ACC112 (cell line): ENCODE measurements around the gene CATSPER1.
"Not testable (repeated sequence)": the region's sequence is repeated elsewhere in the genome, so short reads cannot be mapped to it uniquely, and the experiment has no call there.

Source experiments
- H2AFZ ChIP-seq: fragments of 200-600 bp; sonication (generic); one replicate; pipeline ENCODE4 v1.6.0; 2017; ENCODE audit warnings: antibody characterized with exemption, low read length; ENCODE audit not compliant: unreplicated experiment
- H3K27ac ChIP-seq: fragments of 200-600 bp; sonication (generic); 2 replicates; pipeline ENCODE4 v1.5.1; 2014; ENCODE audit warnings: low read depth, mild to moderate bottlenecking, antibody characterized with exemption, low read length, moderate library complexity
- H3K27me3 ChIP-seq: fragments of 200-600 bp; sonication (generic); 2 replicates; pipeline ENCODE4 v1.6.1; 2014; ENCODE audit warnings: mild to moderate bottlenecking, antibody characterized with exemption, low read length, moderate library complexity, mixed read lengths; ENCODE audit not compliant: insufficient read depth
- H3K36me3 ChIP-seq: fragments of 200-600 bp; sonication (generic); 2 replicates; pipeline ENCODE4 v1.6.1; 2016; ENCODE audit warnings: mild to moderate bottlenecking, antibody characterized with exemption, low read length, moderate library complexity, mixed read lengths; ENCODE audit not compliant: insufficient read depth
- H3K4me1 ChIP-seq: fragments of 200-600 bp; sonication (generic); one replicate; pipeline ENCODE4 v1.6.1; 2016; ENCODE audit warnings: low read length, mixed read lengths; ENCODE audit not compliant: insufficient read depth, unreplicated experiment, control insufficient read depth
- H3K4me3 ChIP-seq: fragments of 200-600 bp; sonication (generic); 2 replicates; pipeline ENCODE4 v1.5.1; 2014; ENCODE audit warnings: mild to moderate bottlenecking, low read depth, low read length
- H3K79me2 ChIP-seq: fragments of 200-600 bp; sonication (generic); one replicate; pipeline ENCODE4 v1.6.0; 2016; ENCODE audit warnings: low read length; ENCODE audit not compliant: control insufficient read depth, unreplicated experiment, insufficient read depth

Gene CATSPER1

DNA sequence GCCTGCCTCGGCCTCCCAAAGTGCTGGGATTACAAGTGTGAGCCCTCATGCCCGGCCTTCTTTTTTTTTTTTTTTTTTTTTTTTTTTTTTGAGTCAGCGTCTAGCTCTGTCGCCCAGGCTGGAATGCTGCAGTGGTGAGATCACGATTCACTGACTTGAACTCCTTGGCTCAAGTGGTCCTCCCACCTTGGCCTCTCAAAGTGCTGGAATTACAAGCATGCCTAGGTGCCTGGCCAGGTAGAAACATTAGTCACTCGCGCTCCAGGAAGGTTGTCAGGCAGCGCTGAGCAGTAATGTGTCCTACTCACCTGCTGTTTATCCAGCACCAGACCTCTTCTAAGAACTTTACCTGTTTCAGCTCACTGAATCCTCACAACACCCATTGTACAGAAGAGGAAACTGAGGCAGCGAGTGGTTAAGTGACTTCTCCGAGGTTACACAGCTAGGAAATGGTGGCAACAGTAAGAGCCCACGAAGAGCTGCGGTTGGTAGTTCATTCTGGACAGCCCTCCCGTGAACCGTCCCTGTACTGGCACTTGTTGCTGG lies 15.0 kb downstream of the CATSPER1 start:
- Histone ChIP-seq H3K79me2 (no peaks in the 10 kb centered on the region), H3K27me3 (peaks cover 4% of the 10 kb centered on the region; the same call in 1 of the 2 replicates), H2AFZ (no peak overlapping the region), H3K4me1 (peaks cover 36% of the 10 kb centered on the region), H3K36me3 (no peaks in the 10 kb centered on the region), H3K4me3 (no peak overlapping the region), H3K27ac (no peak overlapping the region)

DNA sequence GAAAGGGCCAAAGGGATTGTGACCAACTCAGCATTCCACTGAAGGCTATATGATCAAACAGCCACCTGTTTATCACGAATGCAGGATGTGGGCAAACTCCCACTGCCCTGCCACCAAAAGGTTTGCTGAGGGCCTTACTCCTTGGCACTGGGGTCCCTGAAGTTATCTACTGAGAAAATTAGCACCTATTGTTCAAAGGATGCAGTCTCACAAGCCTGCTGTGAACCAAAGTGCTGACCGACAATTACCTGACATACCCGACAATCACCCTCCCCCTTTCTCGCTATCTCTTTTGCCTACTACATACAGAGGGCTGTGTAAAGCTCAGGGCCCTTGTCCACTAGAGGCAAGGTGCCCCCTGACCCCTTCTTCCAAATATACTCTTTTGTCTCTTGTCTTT lies 16.2 kb downstream of the CATSPER1 start:
- not testable (repeated sequence) for H2AFZ ChIP-seq, H3K27ac ChIP-seq, H3K79me2 ChIP-seq, H3K27me3 ChIP-seq, H3K4me3 ChIP-seq, H3K36me3 ChIP-seq
- peaks cover 24% of the 10 kb centered on the region for H3K4me1 ChIP-seq

DNA sequence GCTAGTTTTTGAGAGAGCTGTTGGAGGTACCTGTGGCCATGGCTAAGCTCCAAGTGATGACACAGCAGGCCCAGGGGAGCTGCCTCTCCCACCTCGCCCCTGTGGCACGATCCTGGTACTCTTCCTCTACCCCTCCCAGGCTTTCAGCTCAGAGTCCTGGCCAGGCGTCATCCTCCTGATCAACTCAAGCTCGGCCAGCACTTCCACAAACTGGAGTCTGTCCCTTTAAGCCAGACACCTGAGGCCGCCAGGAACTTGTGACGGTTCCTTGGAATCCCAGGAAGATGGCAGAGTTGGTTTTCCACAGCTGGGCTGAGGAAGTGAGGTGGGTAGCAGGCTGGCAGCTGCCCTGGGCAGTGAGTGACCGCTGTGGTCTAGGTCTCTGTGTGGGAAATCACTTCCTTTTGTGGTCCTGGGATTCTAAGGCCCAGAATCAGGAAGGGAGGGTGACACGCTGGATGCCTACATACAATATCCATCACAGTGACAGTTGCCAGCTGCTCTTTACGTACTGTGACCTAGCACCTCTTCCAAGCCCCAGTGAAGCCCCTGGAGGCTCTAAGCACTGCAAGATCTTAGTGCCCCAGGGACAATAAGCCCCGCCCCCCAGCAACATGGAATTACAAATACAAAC lies 17.7 kb downstream of the CATSPER1 start:
- Histone ChIP-seq H3K79me2 (peaks cover 4% of the 10 kb centered on the region), H3K27me3 (peaks cover 4% of the 10 kb centered on the region; the same call in 1 of the 2 replicates), H3K27ac (no peak overlapping the region), H3K4me1 (peaks cover 19% of the 10 kb centered on the region), H2AFZ (no peak overlapping the region), H3K36me3 (peaks cover 5% of the 10 kb centered on the region; the same call in 1 of the 2 replicates), H3K4me3 (no peak overlapping the region)

DNA sequence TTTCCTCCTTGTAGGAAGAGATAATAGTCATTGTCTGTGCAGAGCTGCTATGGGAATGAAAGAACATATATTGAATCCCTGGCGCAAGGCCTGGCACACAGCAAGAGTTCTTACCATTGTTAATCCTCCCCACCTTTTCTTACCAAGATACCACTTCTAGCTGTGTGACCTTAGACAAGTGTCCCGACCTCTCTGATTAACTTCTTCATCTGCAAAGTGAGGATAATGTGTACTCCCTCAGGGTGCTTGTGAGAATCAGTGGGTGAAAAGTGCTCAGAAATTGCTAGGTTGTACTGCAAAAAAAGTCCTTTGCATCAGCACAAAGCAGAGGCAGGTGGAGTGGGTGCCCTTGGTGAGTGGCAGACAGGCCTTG lies 18.2 kb downstream of the CATSPER1 start:
- Histone ChIP-seq H3K4me1 (peaks cover 19% of the 10 kb centered on the region), H3K4me3 (no peak overlapping the region), H3K27ac (no peak overlapping the region), H2AFZ (no peak overlapping the region), H3K79me2 (peaks cover 9% of the 10 kb centered on the region), H3K36me3 (peaks cover 5% of the 10 kb centered on the region; the same call in 1 of the 2 replicates), H3K27me3 (peaks cover 4% of the 10 kb centered on the region; the same call in 1 of the 2 replicates)

DNA sequence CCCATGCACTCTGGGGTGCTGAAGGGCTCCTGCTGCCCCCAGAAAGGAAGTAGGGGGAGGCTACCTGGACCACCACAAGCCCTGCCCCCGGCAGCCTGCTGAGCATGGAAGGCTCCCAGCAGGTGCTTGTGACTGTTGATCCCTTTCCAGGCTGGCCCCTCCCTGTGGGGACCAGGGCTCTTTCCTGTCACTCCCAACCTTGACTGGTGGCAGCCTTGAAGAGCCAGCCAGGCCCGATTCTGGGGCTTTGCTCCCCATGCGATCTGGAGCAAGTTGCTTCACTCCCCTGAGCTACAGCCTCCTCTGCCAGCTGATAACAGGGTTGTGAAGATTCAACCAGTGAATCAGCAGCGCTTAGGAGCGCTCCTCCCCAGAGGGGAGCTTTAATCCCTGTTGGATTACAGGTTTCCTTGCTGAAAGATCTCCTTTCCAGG lies 19.1 kb downstream of the CATSPER1 start:
- peaks cover 5% of the 10 kb centered on the region; the same call in 1 of the 2 replicates for H3K36me3 ChIP-seq
- peaks cover 14% of the 10 kb centered on the region for H3K4me1 ChIP-seq
- no peak overlapping the region for H3K27ac ChIP-seq

DNA sequence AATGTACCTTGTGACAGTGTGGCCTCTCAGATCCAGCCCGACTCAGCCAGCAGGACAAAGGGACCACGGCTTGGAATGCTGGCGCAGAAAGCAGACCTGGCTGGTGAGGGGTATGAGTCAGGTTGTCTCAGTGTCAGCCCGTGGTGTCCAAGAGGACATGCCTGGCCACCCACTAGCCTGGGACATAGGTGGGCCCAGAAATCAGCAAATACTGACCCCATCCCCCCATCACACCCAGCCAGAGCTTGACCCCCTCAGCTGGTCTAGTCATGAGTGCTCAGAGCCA lies 19.4 kb downstream of the CATSPER1 start:
- H3K27ac ChIP-seq = no peak overlapping the region
- peaks cover 4% of the 10 kb centered on the region; the same call in 1 of the 2 replicates for H3K27me3 ChIP-seq
- no peak overlapping the region for H3K4me3 ChIP-seq
- peaks cover 14% of the 10 kb centered on the region for H3K4me1 ChIP-seq
- H3K36me3 ChIP-seq = peaks cover 5% of the 10 kb centered on the region; the same call in 1 of the 2 replicates
- H3K79me2 ChIP-seq = peaks cover 15% of the 10 kb centered on the region
- H2AFZ ChIP-seq = no peak overlapping the region

More for the DNA sequence above, 19.1 kb downstream of the CATSPER1 start:
- no peak overlapping the region for H2AFZ ChIP-seq
- no peak overlapping the region for H3K4me3 ChIP-seq
- H3K27me3 ChIP-seq = peaks cover 4% of the 10 kb centered on the region; the same call in 1 of the 2 replicates
- peaks cover 14% of the 10 kb centered on the region for H3K79me2 ChIP-seq

DNA sequence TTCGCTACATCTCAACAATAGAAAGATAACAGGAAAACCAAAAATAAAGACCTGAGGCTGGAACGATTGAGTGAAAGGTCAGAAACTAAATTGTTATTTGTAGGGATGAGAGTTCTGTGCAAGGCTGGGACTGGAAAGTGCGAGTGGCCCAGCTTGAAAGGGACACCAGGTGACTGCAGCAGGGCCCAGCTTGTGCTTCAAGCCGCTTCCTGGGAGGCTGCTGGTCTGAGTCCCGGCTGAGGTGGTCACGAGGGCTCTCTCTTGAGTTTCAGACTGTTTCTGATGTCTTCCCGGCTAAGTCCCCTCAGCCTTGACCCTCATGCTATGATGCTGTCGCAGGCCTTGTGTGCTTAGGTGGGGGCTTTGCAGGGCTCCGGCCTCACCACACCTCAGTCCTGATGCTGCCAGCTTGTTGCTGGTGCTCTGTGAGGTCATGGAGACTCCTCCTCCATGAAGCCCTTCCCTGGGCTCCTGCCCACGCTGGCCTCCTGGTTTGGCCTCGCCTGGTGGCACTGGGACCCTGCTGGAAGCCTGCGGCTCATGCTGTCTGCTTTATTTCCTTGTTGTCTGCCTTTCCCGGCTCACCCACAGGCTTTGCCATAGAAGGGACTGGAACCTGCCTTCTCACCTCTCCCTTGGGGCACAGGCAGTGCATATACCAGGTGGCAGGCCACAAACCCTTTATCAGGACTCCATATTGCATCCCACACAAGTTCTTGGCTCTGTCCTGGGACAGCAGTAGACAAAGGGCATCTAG lies 20.0 kb downstream of the CATSPER1 start:
- H3K27me3 ChIP-seq = no peaks in the 10 kb centered on the region
- peaks cover 14% of the 10 kb centered on the region for H3K4me1 ChIP-seq
- H3K79me2 ChIP-seq = peaks cover 20% of the 10 kb centered on the region
- no peak overlapping the region for H2AFZ ChIP-seq
- no peak overlapping the region for H3K27ac ChIP-seq
- no peak overlapping the region for H3K4me3 ChIP-seq
- H3K36me3 ChIP-seq = peaks cover 5% of the 10 kb centered on the region; the same call in 1 of the 2 replicates

DNA sequence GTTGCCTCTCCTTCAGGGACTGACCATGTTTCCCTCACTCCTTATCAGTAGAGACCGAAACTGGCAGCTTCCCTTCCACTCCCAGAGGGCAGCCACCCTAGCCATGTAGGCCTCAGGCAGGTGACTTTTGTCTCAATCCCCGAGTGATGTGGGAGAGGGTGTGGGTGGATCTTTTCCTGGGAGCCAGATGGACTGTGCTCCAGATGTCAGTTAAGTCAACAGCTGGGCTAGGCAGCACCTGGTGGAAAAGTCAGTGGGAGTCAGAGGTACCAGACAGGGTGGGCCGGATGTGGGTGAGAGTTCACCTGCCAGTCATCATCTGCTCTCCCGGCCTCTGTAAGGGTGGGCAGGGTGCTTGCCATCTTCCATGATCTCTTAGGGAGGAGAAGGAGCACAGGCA lies 22.1 kb downstream of the CATSPER1 start:
- H3K4me3 ChIP-seq = no peak overlapping the region
- H3K36me3 ChIP-seq = peaks cover 16% of the 10 kb centered on the region
- no peaks in the 10 kb centered on the region for H3K27me3 ChIP-seq
- H2AFZ ChIP-seq = no peak overlapping the region
- H3K27ac ChIP-seq = no peak overlapping the region
- peaks cover 23% of the 10 kb centered on the region for H3K4me1 ChIP-seq
- peaks cover 37% of the 10 kb centered on the region for H3K79me2 ChIP-seq

DNA sequence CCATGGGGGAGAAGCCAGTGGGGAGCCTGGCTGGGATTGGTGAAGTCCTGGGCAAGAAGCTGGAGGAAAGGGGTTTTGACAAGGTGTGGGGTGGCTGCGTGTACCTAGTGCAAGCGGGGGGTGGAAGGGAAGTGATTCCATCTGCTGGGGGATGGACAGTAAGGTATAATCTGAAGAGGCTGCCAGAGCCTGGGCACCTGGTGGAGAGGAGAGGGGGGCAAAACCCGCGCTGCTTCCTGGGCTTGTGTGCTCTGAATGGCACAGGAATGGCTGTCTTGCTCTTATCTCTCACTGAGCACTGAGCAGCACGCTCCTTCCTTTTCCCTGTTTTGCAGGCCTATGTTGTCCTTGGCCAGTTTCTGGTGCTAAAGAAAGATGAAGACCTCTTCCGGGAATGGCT lies 23.0 kb downstream of the CATSPER1 start:
- Histone ChIP-seq H3K4me1 (peaks cover 18% of the 10 kb centered on the region), H2AFZ (no peak overlapping the region), H3K79me2 (peaks cover 38% of the 10 kb centered on the region), H3K27me3 (no peaks in the 10 kb centered on the region), H3K4me3 (peak overlapping the region; percentile 95), H3K36me3 (peaks cover 24% of the 10 kb centered on the region), H3K27ac (no peak overlapping the region)

DNA sequence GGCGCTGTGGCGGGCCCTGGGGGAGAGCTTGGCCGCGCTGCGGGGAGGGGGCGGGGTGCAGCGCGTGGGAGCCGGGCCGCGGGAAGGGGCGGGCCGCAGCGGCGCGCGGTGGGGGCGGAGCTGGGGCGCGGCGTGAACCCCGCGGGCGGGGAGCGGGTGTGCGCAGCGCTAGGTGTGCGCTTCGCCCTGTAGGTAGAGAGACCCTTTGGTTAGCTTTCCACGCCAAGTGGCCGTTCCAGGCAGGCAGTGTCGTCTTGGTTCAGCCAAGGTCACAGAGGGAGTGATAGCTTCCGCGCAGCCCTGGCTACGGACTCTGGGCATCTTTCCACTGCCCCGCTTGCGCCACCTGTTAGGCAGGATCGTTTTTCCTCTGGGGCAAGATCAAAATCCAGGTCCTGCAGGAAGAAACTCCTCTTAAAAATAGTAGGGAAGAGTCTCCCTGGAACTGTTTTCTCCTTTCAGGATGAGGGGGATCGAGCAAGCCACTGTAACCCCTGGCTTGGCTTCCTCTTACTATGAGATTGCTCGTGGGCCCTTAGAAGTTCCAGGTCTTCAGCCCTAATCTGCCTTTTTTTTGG lies 23.5 kb downstream of the CATSPER1 start:
- peaks cover 38% of the 10 kb centered on the region for H3K79me2 ChIP-seq
- peaks cover 18% of the 10 kb centered on the region for H3K4me1 ChIP-seq
- H3K36me3 ChIP-seq = peaks cover 29% of the 10 kb centered on the region
- peak overlapping the region; percentile 90 for H2AFZ ChIP-seq
- peak overlapping the region; percentile 89 for H3K27ac ChIP-seq
- H3K27me3 ChIP-seq = no peaks in the 10 kb centered on the region
- H3K4me3 ChIP-seq = peak overlapping the region; percentile 95
